MCF 10A (cell line): ENCODE measurements around the gene MYO10. TPM values are rescaled to one million over a fixed set of nuclear protein-coding genes. Genes with fewer than 3 reads are reported as not detected.
A peak's percentile ranks its signal among the peaks of the same experiment; 100 is the strongest.

Experiments used
- BruUV-seq: library from RNA; stranded (reverse); fragments of 400-500 nt; replicated peaks from 2 replicates; lab custom pipeline; 2021; lab: Mats Ljungman, UMichigan
- CTCF ChIA-PET: fragments of 300-600 bp; sonication (Branson Sonifier 250); formaldehyde crosslinking; extraction: SDS; loops from one replicate; lab custom pipeline; 2021; ENCODE audit warnings: antibody characterized with exemption, inconsistent platforms; lab: Yijun Ruan, JAX
- POLR2A ChIA-PET: fragments of 300-600, 350-650 bp; sonication (Branson Sonifier 250); formaldehyde crosslinking; extraction: SDS; loops from one replicate; lab custom pipeline; 2020; ENCODE audit warnings: antibody characterized with exemption, inconsistent platforms; lab: Yijun Ruan, JAX
- DNase-seq: peaks from one replicate; pipeline ENCODE4 v3.0.0-alpha.2; 2018; ENCODE audit not compliant: unreplicated experiment
- H3K27ac Mint-ChIP-seq: one replicate; pipeline ENCODE4 v1.8.0; 2022; ENCODE audit warnings: mild to moderate bottlenecking, low read depth, mixed read lengths; ENCODE audit not compliant: unreplicated experiment
- H3K27me3 Mint-ChIP-seq: one replicate; pipeline ENCODE4 v1.8.0; 2022; ENCODE audit warnings: mixed read lengths; ENCODE audit not compliant: insufficient read depth, unreplicated experiment
- H3K36me3 Mint-ChIP-seq: one replicate; pipeline ENCODE4 v1.8.0; 2022; ENCODE audit warnings: mild to moderate bottlenecking, moderate library complexity, mixed read lengths; ENCODE audit not compliant: insufficient read depth, unreplicated experiment
- H3K4me1 Mint-ChIP-seq: one replicate; pipeline ENCODE4 v1.8.0; 2022; ENCODE audit warnings: mixed read lengths; ENCODE audit not compliant: insufficient read depth, unreplicated experiment
- H3K4me3 Mint-ChIP-seq: one replicate; pipeline ENCODE4 v1.8.0; 2022; ENCODE audit warnings: mild to moderate bottlenecking, moderate library complexity, mixed read lengths; ENCODE audit not compliant: unreplicated experiment
- H3K9me3 Mint-ChIP-seq: one replicate; pipeline ENCODE4 v1.8.0; 2022; ENCODE audit warnings: mixed read lengths; ENCODE audit not compliant: unreplicated experiment
- intact Hi-C: fragments of 100-400 bp; cut with micrococcal nuclease; formaldehyde crosslinking; loops from 2 replicates; pipeline ENCODE4 v1.14.1; 2022
- total RNA-seq: library from RNA; stranded (reverse); gene quantifications from 2 replicates; pipeline ENCODE4 v1.2.3, GENCODE V29; 2022
- TF ChIP-seq, protein P1 (sequence below): fragments of 200-600 bp; IDR thresholded peaks from one replicate; pipeline ENCODE4 v1.8.0; 2022; ENCODE audit warnings: antibody characterized with exemption, mild to moderate bottlenecking; ENCODE audit not compliant: unreplicated experiment

The MYO10 gene
- total RNA-seq, 1 experiment from 2014 or later: 35.7 TPM

DNA sequence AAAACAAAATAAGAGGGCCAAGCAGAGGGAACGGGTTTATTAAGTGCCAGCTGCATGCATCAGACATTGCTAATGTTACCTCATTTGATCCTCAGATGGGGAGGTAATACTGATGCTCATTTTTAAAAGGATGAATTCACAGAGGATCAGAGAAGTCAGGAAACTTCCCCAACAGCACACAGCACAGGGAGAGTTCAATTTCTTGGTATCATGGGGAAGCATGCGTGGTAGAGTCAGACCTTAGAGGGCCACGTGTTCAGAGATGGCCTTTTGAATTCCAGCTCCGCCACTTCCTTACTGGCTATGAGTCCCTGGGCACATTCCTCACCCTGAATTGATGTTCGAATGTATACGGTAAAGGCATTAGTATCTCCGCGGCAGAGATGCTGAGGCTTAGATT is 108.3 kb downstream of the MYO10 start:
- BruUV-seq: no TSS peak
- H3K4me3 Mint-ChIP-seq: no peak overlapping the region
- H3K27ac Mint-ChIP-seq: no peak overlapping the region
- no peaks in the 10 kb centered on the region for H3K9me3 Mint-ChIP-seq
- TF ChIP-seq, protein P1, sequence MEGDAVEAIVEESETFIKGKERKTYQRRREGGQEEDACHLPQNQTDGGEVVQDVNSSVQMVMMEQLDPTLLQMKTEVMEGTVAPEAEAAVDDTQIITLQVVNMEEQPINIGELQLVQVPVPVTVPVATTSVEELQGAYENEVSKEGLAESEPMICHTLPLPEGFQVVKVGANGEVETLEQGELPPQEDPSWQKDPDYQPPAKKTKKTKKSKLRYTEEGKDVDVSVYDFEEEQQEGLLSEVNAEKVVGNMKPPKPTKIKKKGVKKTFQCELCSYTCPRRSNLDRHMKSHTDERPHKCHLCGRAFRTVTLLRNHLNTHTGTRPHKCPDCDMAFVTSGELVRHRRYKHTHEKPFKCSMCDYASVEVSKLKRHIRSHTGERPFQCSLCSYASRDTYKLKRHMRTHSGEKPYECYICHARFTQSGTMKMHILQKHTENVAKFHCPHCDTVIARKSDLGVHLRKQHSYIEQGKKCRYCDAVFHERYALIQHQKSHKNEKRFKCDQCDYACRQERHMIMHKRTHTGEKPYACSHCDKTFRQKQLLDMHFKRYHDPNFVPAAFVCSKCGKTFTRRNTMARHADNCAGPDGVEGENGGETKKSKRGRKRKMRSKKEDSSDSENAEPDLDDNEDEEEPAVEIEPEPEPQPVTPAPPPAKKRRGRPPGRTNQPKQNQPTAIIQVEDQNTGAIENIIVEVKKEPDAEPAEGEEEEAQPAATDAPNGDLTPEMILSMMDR: no peak
- H3K4me1 Mint-ChIP-seq: no peaks in the 10 kb centered on the region
- peaks cover 6% of the 10 kb centered on the region for H3K36me3 Mint-ChIP-seq
- no peaks in the 10 kb centered on the region for H3K27me3 Mint-ChIP-seq
- no peak for DNase-seq
- intact Hi-C loops: no loop called here
- POLR2A ChIA-PET: interaction anchor here (1.2 kb wide), 1 partner anchor 12 kb away, joined by 4 read pairs; no protein-coding TSS in a partner anchor
- CTCF ChIA-PET: no interaction called here

DNA sequence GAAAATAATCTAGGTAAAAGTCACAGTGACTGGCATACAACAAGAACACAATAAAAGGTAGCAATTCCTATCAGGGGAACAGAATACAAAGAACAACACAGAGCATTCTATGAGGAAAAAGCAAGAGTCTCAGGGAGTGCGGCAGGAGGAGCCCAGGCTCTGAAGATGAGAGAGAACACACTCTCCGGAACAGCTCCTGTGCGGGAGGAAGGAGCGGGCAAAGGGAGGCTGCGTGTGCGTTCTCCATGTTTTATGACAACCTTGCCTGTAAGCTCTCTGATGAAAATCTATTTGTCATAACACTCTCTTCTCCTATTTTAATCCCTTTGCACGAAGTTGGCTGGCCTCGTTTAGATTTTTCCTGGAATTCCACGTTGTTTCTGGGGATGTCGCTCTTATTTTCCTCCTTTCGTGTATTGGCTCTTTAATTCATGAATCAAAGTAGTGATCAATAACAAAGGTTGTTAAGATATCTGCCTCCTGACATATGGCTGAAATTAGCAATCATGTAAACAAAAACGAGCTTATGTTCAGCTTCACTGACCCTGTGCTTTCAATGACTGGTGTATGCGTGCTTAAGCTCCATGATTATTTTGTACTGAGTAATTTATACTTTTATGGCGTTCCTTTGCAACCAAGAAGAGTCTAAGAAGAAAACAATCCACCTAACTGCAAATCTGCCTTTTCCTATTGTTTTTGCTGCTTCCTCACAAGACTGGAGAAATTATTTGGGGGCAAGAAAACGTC is 109.5 kb downstream of the MYO10 start:
- Mint-ChIP-seq H3K27ac (no peak overlapping the region), H3K4me3 (no peak overlapping the region), H3K9me3 (no peaks in the 10 kb centered on the region), H3K27me3 (no peaks in the 10 kb centered on the region), H3K4me1 (no peaks in the 10 kb centered on the region), H3K36me3 (peaks cover 10% of the 10 kb centered on the region)
- no TSS peak for BruUV-seq
- ChIA-PET POLR2A (no interaction called here), CTCF (interaction anchor here (0.6 to 1.0 kb wide), 4 partner anchors 12 to 306 kb away, joined by 3 to 4 read pairs (median 4); no protein-coding TSS in a partner anchor)
- DNase-seq: no peak
- TF ChIP-seq, protein P1: no peak
- intact Hi-C loops: no loop called here

DNA sequence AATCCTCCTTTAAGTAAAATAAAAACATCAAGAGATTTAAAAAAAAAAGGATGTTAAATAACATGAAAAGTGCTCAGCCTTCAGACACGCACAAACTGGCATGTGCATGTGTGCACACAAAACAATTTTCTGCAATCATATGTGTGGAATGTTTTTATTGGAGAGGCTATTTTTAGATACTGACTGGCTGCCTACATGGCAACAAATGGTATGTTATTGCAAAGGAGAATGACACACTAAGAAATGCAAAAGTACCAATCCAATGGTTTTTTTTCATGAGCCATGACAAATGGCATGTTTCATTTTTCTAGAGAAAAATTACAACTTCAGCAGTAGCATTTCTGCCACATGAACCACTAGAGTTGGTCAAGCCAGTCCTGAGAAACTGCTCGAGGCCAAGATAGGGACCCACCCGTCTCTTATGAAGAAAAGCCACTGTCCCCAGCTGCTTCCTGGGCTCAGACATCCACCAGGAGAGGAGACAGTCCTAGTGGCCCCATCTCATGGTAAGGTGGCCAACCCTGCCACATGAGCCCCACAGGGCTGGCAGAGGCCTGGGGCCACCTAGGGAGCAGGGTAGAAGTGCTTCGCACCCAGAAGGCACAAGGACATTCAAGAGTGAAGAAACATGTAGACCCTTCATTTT is 116.4 kb downstream of the MYO10 start:
- POLR2A ChIA-PET: interaction anchor here (1.1 kb wide), 1 partner anchor 10 kb away, joined by 3 read pairs; no protein-coding TSS in a partner anchor
- H3K27ac Mint-ChIP-seq: peak overlapping the region; percentile 12

More for the DNA sequence above, 116.4 kb downstream of the MYO10 start:
- Mint-ChIP-seq H3K4me1 (peaks cover 21% of the 10 kb centered on the region), H3K27me3 (no peaks in the 10 kb centered on the region), H3K9me3 (no peaks in the 10 kb centered on the region), H3K36me3 (peaks cover 7% of the 10 kb centered on the region), H3K4me3 (no peak overlapping the region)
- BruUV-seq: no TSS peak
- DNase-seq: no peak
- intact Hi-C loops: no loop called here
- CTCF ChIA-PET: interaction anchor here (0.6 to 1.5 kb wide), 5 partner anchors 13 to 210 kb away, joined by 3 to 4 read pairs (median 3); no protein-coding TSS in a partner anchor
- TF ChIP-seq, protein P1: no peak
